Measurements from ENCODE around the gene COG5. TPM values are rescaled to one million over a fixed set of nuclear protein-coding genes. Genes with fewer than 3 reads are reported as not detected.

Gene COG5
- total and polyA plus RNA-seq, 2 of the 8 experiments (the other 6 are each of a cell fraction or from before 2014, with no cell fraction given): 10.5 to 28.1 TPM

- TF ChIP-seq TCF12 (IDR thresholded peaks at IDR 0.05; ENCODE audit: low read depth, low read length) (no peak), SP4 (IDR thresholded peaks at IDR 0.05; ENCODE audit: low read length) (no peak), SP1 (IDR thresholded peaks at IDR 0.05; ENCODE audit: low read depth, low read length) (no peak), POU5F1 (IDR thresholded peaks at IDR 0.05; ENCODE audit: low read depth, low read length) (no peak), RAD21 (IDR thresholded peaks at IDR 0.05 in 1 of 2, conservative IDR thresholded peaks at IDR 0.05 in 1 of 2; ENCODE audit: low read depth in 2 of 2, low read length in 2 of 2) (no peak)
These were observed 231.0 kb downstream of the COG5 start (continued) for GRCh38 chr7:107332488-107333269.
